Measurements from ENCODE around the gene WDR70. TPM values are rescaled to one million over a fixed set of nuclear protein-coding genes. Genes with fewer than 3 reads are reported as not detected.

The WDR70 gene
- total and polyA plus RNA-seq, 2 of the 8 experiments (the other 6 are each of a cell fraction or from before 2014, with no cell fraction given): 10.6 to 37.4 TPM

- CTCF ChIA-PET (ENCODE audit: partially characterized antibody): no interaction called here
- Histone ChIP-seq H2BK120ac (replicated peaks; ENCODE audit: low read depth, low read length) (no peak overlapping the region), H2AFZ (ENCODE audit: low read length) (no peak overlapping the region), H3K27me3 (replicated peaks in 1 of 4; ENCODE audit: control insufficient read depth in 3 of 4, extremely low read depth in 1 of 4, insufficient read depth in 3 of 4, low read length in 3 of 4) (no peaks in the 10 kb centered on the region), H3K56ac (replicated peaks; ENCODE audit: insufficient read length, low read depth, low read length) (no peak overlapping the region), H2BK12ac (ENCODE audit: low read depth, low read length) (no peak overlapping the region), H2BK5ac (ENCODE audit: low read depth, low read length) (no peak overlapping the region), H3K9ac (replicated peaks in 1 of 4; ENCODE audit: extremely low read depth in 1 of 4, low read depth in 3 of 4, low read length in 3 of 4) (no peak overlapping the region), H3K79me2 (ENCODE audit: control insufficient read depth in 1 of 2, insufficient read depth in 2 of 2, low read length in 2 of 2) (no peaks in the 10 kb centered on the region), H3K4ac (replicated peaks; ENCODE audit: insufficient read length, low read depth, low read length) (no peak overlapping the region), H3K4me3 (ENCODE audit: extremely low read depth in 1 of 4, insufficient read depth in 2 of 4, low read depth in 3 of 4, low read length in 4 of 4) (no peak overlapping the region), H4K20me1 (replicated peaks in 1 of 2; ENCODE audit: control insufficient read depth in 1 of 2, insufficient read depth in 2 of 2, low read length in 2 of 2) (no peaks in the 10 kb centered on the region), H4K91ac (replicated peaks; ENCODE audit: insufficient read length, low read length) (no peak overlapping the region), H3K27ac (ENCODE audit: low read depth, low read length) (no peak overlapping the region), H2AK5ac (ENCODE audit: low read depth, low read length) (no peak overlapping the region), H2BK15ac (ENCODE audit: low read length) (no peak overlapping the region), H3K79me1 (ENCODE audit: low read depth, low read length) (no peaks in the 10 kb centered on the region), H3K23ac (ENCODE audit: insufficient read length) (no peak overlapping the region), H4K8ac (ENCODE audit: extremely low read depth, insufficient read depth, low read length) (no peak overlapping the region), H3K23me2 (ENCODE audit: low read depth, low read length) (no peaks in the 10 kb centered on the region), H3K4me2 (ENCODE audit: insufficient read depth in 1 of 2, low read depth in 2 of 2, low read length in 2 of 2) (no peak overlapping the region), H3K36me3 (ENCODE audit: control insufficient read depth in 2 of 4, insufficient read depth in 4 of 4, low read length in 3 of 4) (peaks cover 0 to 9% (median 0%) of the 10 kb centered on the region in 4 experiments; a peak in 2 of 8 replicates), H3K4me1 (replicated peaks in 1 of 4; ENCODE audit: control insufficient read depth in 3 of 4, insufficient read depth in 4 of 4, low read length in 3 of 4) (no peaks in the 10 kb centered on the region), H2BK20ac (ENCODE audit: low read length) (no peak overlapping the region), H4K5ac (ENCODE audit: insufficient read length, low read depth, low read length) (no peak overlapping the region), H3K9me3 (ENCODE audit: insufficient read depth in 2 of 2, low read depth in 1 of 2, low read length in 1 of 2) (peaks cover 14 to 18% of the 10 kb centered on the region in 2 experiments), H3K14ac (ENCODE audit: insufficient read length) (no peak overlapping the region), H3K18ac (ENCODE audit: extremely low read depth, low read length) (no peak overlapping the region)
- no peak for FAIRE-seq
- POLR2A ChIA-PET (ENCODE audit: partially characterized antibody): no interaction called here
- 91% methylated on average over 1 of the region's 1 CpG; no CpG with 5 or more reads in 1 of the 2 experiments for WGBS, 2 experiments (ENCODE audit: extremely low coverage in 1 of 2, insufficient coverage in 1 of 2, insufficient read length in 1 of 2, insufficient replicate concordance in 2 of 2, low coverage in 1 of 2, low lambda C conversion rate in 2 of 2, missing lambda C conversion rate in 1 of 2)
- no peak for DNase-seq (ENCODE audit: low read depth in 1 of 2, low spot score in 2 of 2)
- TF ChIP-seq BRCA1 (IDR thresholded peaks at IDR 0.05; ENCODE audit: low read depth, low read length) (no peak), SP4 (IDR thresholded peaks at IDR 0.05; ENCODE audit: low read length) (no peak), RAD21 (IDR thresholded peaks at IDR 0.05 in 1 of 2, conservative IDR thresholded peaks at IDR 0.05 in 1 of 2; ENCODE audit: low read depth in 2 of 2, low read length in 2 of 2) (no peak), RBBP5 (IDR thresholded peaks at IDR 0.05; ENCODE audit: borderline replicate concordance, low read depth, low read length) (no peak), E2F6 (IDR thresholded peaks at IDR 0.05) (no peak), PHF8 (conservative IDR thresholded peaks at IDR 0.05; ENCODE audit: low read depth, low read length) (no peak), KDM5A (IDR thresholded peaks at IDR 0.05; ENCODE audit: low read length) (no peak)
Measured at GRCh38 chr5:37519807-37520206, 140.7 kb downstream of the WDR70 start.
